Mucosa of rectum (tissue), 2 donors: ENCODE measurements around the gene POLR3E.
A peak's percentile ranks its signal among the peaks of the same experiment; 100 is the strongest.
"Not testable (repeated sequence)": the region's sequence is repeated elsewhere in the genome, so short reads cannot be mapped to it uniquely, and the experiment has no call there.

ENCODE experiments used
- H3K27ac ChIP-seq, 2 donors: one replicate each; pipeline ENCODE4 v1.7.0; 2013; ENCODE audit warnings: inconsistent platforms in 2 of 2, low read depth in 2 of 2, low read length in 2 of 2
- H3K27me3 ChIP-seq, 2 donors: one replicate each; pipeline ENCODE4 v1.7.0; 2013; ENCODE audit warnings: low read length in 2 of 2; ENCODE audit not compliant: control insufficient read depth in 2 of 2, insufficient read depth in 2 of 2
- H3K36me3 ChIP-seq, 2 donors: one replicate each; pipeline ENCODE4 v1.7.0; 2013; ENCODE audit warnings: low read length in 2 of 2; ENCODE audit not compliant: control insufficient read depth in 2 of 2, insufficient read depth in 2 of 2
- H3K4me1 ChIP-seq, 2 donors: one replicate each; pipeline ENCODE4 v1.7.0; 2013; ENCODE audit warnings: low read length in 2 of 2, mild to moderate bottlenecking in 1 of 2; ENCODE audit not compliant: control insufficient read depth in 2 of 2, insufficient read depth in 2 of 2
- H3K4me3 ChIP-seq, 2 donors: one replicate each; pipeline ENCODE4 v1.7.0; 2013; ENCODE audit warnings: low read length in 2 of 2
- H3K9ac ChIP-seq, 2 donors: one replicate each; pipeline ENCODE4 v1.7.0; 2013; ENCODE audit warnings: low read length in 2 of 2, low read depth in 1 of 2, mild to moderate bottlenecking in 1 of 2
- H3K9me3 ChIP-seq, 2 donors: one replicate each; pipeline ENCODE4 v1.7.0; 2013; ENCODE audit warnings: low read length in 2 of 2; ENCODE audit not compliant: control insufficient read depth in 2 of 2
- donor health status: healthy.
- donor health status: Normal muscosa, but diverticular disease.

POLR3E gene

GRCh38 chr16:22360963-22361659 is 63.9 kb downstream of the POLR3E start:
- no peaks in the 10 kb centered on the region for H3K4me1 ChIP-seq
- no peak overlapping the region for H3K27ac ChIP-seq
- H3K27me3 ChIP-seq = no peaks in the 10 kb centered on the region
- no peak overlapping the region for H3K9ac ChIP-seq
- no peak overlapping the region for H3K4me3 ChIP-seq
- no peaks in the 10 kb centered on the region for H3K9me3 ChIP-seq
- H3K36me3 ChIP-seq = peaks cover 16 to 25% of the 10 kb centered on the region in 2 donors

- H3K27ac ChIP-seq = no peak overlapping the region
- H3K4me1 ChIP-seq = peaks cover 0 to 8% of the 10 kb centered on the region in 2 donors
- H3K27me3 ChIP-seq = no peaks in the 10 kb centered on the region
- H3K4me3 ChIP-seq = no peak overlapping the region
- no peaks in the 10 kb centered on the region for H3K9me3 ChIP-seq
- H3K36me3 ChIP-seq = peaks cover 16 to 30% of the 10 kb centered on the region in 2 donors
- H3K9ac ChIP-seq = no peak overlapping the region
Observed at GRCh38 chr16:22364241-22364640, 67.0 kb downstream of the POLR3E start.

- Histone ChIP-seq H3K27me3 (no peaks in the 10 kb centered on the region), H3K9me3 (no peaks in the 10 kb centered on the region), H3K36me3 (peaks cover 13 to 30% of the 10 kb centered on the region in 2 donors), H3K4me3 (no peak overlapping the region), H3K9ac (no peak overlapping the region), H3K4me1 (peaks cover 9 to 29% of the 10 kb centered on the region in 2 donors), H3K27ac (no peak overlapping the region)
Observed at GRCh38 chr16:22366371-22366770, 69.2 kb downstream of the POLR3E start.

GRCh38 chr16:22366889-22367288 is 69.7 kb downstream of the POLR3E start:
- no peak overlapping the region for H3K9ac ChIP-seq
- no peak overlapping the region for H3K4me3 ChIP-seq
- peaks cover 12 to 33% of the 10 kb centered on the region in 2 donors for H3K4me1 ChIP-seq
- peaks cover 13 to 30% of the 10 kb centered on the region in 2 donors for H3K36me3 ChIP-seq
- H3K27ac ChIP-seq = no peak overlapping the region
- H3K27me3 ChIP-seq = no peaks in the 10 kb centered on the region
- H3K9me3 ChIP-seq = no peaks in the 10 kb centered on the region

GRCh38 chr16:22368200-22368826 is 71.1 kb downstream of the POLR3E start:
- H3K9ac ChIP-seq, H3K27me3 ChIP-seq, H3K9me3 ChIP-seq, H3K4me3 ChIP-seq: not testable (repeated sequence)
- Histone ChIP-seq H3K27ac (peak overlapping the region; percentile 46 to 58), H3K36me3 (peaks cover 10 to 22% of the 10 kb centered on the region in 2 donors), H3K4me1 (peaks cover 26 to 47% of the 10 kb centered on the region in 2 donors)

GRCh38 chr16:22369221-22369811 is 72.1 kb downstream of the POLR3E start:
- Histone ChIP-seq H3K27ac (peak overlapping the region; percentile 46 to 58), H3K36me3 (peaks cover 7 to 12% of the 10 kb centered on the region in 2 donors), H3K9ac (no peak overlapping the region), H3K4me1 (peaks cover 31 to 48% of the 10 kb centered on the region in 2 donors), H3K27me3 (no peaks in the 10 kb centered on the region), H3K9me3 (no peaks in the 10 kb centered on the region), H3K4me3 (no peak overlapping the region)

- no peak overlapping the region for H3K9ac ChIP-seq
- H3K27ac ChIP-seq = peak overlapping the region; percentile 58 to 67
Observed at GRCh38 chr16:22370038-22370820, 73.0 kb downstream of the POLR3E start.

GRCh38 chr16:22372882-22373661 is 75.9 kb downstream of the POLR3E start:
- Histone ChIP-seq H3K27ac (peak overlapping the region in 1 of 2 donors; percentile 80), H3K9me3 (no peaks in the 10 kb centered on the region), H3K36me3 (no peaks in the 10 kb centered on the region), H3K9ac (peak overlapping the region; percentile 90), H3K4me3 (peak overlapping the region; percentile 85), H3K27me3 (no peaks in the 10 kb centered on the region), H3K4me1 (peaks cover 40 to 52% of the 10 kb centered on the region in 2 donors)

More at GRCh38 chr16:22370038-22370820, 73.0 kb downstream of the POLR3E start:
- Histone ChIP-seq H3K4me1 (peaks cover 36 to 50% of the 10 kb centered on the region in 2 donors), H3K4me3 (no peak overlapping the region), H3K9me3 (no peaks in the 10 kb centered on the region), H3K36me3 (peaks cover 0 to 5% of the 10 kb centered on the region in 2 donors), H3K27me3 (no peaks in the 10 kb centered on the region)

- Histone ChIP-seq H3K9me3 (no peaks in the 10 kb centered on the region), H3K4me3 (peak overlapping the region; percentile 85), H3K36me3 (no peaks in the 10 kb centered on the region), H3K27ac (peak overlapping the region; percentile 80 to 84), H3K27me3 (no peaks in the 10 kb centered on the region), H3K4me1 (peaks cover 40 to 48% of the 10 kb centered on the region in 2 donors), H3K9ac (peak overlapping the region; percentile 90)
Observed at GRCh38 chr16:22373662-22374310, 76.6 kb downstream of the POLR3E start.
